ENCODE results near the gene NEURL1B.

DNA sequence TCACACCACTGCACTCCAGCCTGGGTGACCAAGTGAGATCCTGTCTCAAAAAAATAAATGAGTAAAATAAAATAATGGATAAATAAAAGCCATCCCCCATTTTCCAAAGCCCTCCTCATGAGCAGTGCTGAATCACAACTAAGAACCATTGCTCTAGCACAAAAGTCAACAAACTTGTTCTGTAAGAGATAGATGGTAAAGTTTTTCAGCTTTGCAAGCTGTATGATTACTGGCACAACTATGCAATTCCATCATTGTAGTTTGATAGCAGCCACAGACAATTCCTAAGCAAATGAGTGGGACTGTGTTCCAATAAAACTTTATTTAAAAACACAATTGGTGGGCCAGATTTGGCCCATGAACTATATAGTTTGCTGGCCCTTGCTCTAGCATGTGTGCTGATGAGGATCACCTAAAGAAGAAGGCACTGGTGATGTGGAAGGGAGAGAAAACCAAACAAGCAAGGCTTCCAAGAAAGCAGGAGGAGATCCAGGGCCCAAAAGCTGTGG, 64.6 kb downstream of the NEURL1B start:
- TF ChIP-seq, protein P1, sequence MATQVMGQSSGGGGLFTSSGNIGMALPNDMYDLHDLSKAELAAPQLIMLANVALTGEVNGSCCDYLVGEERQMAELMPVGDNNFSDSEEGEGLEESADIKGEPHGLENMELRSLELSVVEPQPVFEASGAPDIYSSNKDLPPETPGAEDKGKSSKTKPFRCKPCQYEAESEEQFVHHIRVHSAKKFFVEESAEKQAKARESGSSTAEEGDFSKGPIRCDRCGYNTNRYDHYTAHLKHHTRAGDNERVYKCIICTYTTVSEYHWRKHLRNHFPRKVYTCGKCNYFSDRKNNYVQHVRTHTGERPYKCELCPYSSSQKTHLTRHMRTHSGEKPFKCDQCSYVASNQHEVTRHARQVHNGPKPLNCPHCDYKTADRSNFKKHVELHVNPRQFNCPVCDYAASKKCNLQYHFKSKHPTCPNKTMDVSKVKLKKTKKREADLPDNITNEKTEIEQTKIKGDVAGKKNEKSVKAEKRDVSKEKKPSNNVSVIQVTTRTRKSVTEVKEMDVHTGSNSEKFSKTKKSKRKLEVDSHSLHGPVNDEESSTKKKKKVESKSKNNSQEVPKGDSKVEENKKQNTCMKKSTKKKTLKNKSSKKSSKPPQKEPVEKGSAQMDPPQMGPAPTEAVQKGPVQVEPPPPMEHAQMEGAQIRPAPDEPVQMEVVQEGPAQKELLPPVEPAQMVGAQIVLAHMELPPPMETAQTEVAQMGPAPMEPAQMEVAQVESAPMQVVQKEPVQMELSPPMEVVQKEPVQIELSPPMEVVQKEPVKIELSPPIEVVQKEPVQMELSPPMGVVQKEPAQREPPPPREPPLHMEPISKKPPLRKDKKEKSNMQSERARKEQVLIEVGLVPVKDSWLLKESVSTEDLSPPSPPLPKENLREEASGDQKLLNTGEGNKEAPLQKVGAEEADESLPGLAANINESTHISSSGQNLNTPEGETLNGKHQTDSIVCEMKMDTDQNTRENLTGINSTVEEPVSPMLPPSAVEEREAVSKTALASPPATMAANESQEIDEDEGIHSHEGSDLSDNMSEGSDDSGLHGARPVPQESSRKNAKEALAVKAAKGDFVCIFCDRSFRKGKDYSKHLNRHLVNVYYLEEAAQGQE (tag by site-specific recombination; IDR thresholded peaks at IDR 0.05) = no peak
- TF ChIP-seq GLIS1 (tag by site-specific recombination; IDR thresholded peaks at IDR 0.05) (no peak), ZNF239 (tag by site-specific recombination; IDR thresholded peaks at IDR 0.05) (no peak), TCF7L2 (IDR thresholded peaks at IDR 0.05; ENCODE audit: borderline replicate concordance, low read depth, low read length) (no peak), ZBTB17 (tag by site-specific recombination; IDR thresholded peaks at IDR 0.05) (no peak), ZBTB21 (tag by site-specific recombination; IDR thresholded peaks at IDR 0.05) (no peak)
- TF ChIP-seq, protein P2, sequence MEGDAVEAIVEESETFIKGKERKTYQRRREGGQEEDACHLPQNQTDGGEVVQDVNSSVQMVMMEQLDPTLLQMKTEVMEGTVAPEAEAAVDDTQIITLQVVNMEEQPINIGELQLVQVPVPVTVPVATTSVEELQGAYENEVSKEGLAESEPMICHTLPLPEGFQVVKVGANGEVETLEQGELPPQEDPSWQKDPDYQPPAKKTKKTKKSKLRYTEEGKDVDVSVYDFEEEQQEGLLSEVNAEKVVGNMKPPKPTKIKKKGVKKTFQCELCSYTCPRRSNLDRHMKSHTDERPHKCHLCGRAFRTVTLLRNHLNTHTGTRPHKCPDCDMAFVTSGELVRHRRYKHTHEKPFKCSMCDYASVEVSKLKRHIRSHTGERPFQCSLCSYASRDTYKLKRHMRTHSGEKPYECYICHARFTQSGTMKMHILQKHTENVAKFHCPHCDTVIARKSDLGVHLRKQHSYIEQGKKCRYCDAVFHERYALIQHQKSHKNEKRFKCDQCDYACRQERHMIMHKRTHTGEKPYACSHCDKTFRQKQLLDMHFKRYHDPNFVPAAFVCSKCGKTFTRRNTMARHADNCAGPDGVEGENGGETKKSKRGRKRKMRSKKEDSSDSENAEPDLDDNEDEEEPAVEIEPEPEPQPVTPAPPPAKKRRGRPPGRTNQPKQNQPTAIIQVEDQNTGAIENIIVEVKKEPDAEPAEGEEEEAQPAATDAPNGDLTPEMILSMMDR (tag by site-specific recombination; IDR thresholded peaks at IDR 0.05) = no peak
- TF ChIP-seq, protein P3, sequence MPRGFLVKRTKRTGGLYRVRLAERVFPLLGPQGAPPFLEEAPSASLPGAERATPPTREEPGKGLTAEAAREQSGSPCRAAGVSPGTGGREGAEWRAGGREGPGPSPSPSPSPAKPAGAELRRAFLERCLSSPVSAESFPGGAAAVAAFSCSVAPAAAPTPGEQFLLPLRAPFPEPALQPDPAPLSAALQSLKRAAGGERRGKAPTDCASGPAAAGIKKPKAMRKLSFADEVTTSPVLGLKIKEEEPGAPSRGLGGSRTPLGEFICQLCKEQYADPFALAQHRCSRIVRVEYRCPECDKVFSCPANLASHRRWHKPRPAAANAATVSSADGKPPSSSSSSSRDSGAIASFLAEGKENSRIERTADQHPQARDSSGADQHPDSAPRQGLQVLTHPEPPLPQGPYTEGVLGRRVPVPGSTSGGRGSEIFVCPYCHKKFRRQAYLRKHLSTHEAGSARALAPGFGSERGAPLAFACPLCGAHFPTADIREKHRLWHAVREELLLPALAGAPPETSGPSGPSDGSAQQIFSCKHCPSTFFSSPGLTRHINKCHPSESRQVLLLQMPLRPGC (tag by site-specific recombination; IDR thresholded peaks at IDR 0.05) = no peak
